SKM-1 treated with dmso at 0.1 percent for 144 hours (cell line): ENCODE results near the gene SC5D.

Source experiments
- DNase-seq: peaks from one replicate; lab custom pipeline; 2025; ENCODE audit not compliant: unreplicated experiment; lab: John Stamatoyannopoulos, UW

SC5D gene

GRCh38 chr11:121291896-121292494 lies 576 bp upstream of the SC5D start:
- peak; percentile 19 for DNase-seq

- DNase-seq = no peak
These were observed 670 bp downstream of the SC5D start for GRCh38 chr11:121293288-121293594.

DNA sequence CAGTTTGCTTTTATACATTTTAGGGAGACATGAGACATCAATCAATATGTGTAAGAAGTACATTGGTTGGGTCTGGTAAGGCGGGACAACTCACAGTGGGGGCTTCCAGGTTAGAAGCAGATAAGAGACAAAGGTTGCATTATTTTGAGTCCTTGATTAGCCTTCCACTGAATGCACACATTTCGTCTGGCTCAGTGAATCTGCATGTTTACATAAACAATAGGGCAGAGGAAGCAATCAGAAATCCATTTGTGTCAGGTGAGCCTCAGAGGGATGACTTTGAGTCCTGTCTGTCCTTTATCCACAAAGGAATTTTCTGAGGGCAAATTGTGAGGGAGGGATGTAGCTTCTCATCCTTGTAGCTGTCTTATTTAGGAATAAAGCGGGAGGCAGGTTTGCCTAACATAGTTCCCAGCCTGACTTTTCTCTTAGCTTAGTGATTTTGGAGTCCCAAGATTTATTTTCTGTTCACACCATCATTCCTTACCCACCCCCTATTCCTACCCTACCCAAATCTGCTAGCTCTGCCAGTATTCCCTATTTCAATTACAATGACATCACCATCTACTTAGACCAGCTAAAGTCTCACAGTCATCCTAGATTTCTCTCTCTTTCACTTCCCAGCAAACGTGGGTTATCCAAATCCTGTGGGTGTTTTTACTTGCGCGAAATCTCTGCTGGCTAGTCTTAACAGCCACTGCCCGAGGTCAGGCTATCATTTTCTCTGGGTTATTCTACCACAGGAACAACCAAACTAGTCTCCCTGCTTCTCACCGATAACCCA lies 2.9 kb downstream of the SC5D start:
- no peak for DNase-seq

DNA sequence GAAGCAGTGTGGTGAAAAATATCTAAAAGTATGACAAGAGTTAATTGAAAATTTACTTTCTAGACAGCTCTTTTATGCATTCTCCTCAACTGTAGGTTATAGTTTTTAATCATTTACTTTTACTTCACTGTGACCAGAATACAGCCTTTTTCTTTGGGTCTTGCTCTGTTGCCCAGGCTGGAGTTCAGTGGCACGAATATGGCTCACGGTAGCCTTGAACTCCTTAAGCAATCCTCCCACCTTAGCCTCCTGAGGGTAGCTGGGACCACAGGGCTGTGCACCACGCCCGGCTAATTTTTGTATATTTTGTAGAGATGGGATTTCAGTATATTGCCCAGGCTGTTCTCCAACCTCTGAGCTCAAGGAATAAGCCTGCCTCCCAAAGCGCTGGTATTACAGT lies 5.3 kb downstream of the SC5D start:
- no peak for DNase-seq

DNA sequence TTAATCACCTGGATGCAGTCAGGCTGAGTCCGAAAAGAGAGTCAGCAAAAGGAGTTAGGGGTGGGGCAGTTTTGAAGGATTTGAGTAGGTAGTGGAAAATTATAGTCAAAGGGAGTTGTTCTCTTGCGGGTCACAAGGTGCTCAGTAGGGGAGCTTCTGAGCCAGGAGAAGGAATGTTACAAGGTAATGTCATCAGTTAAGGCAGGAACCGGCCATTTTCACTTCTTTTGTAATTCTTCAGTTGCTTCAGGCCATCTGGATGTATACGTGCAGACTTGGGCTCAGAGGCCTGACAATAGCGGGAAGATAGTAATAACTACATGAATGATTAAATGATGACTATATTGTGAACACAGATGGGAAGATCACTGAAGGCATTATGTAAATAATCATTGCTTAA lies 6.2 kb downstream of the SC5D start:
- DNase-seq = no peak

- no peak for DNase-seq
These were observed 6.8 kb downstream of the SC5D start for GRCh38 chr11:121299417-121299816.

DNA sequence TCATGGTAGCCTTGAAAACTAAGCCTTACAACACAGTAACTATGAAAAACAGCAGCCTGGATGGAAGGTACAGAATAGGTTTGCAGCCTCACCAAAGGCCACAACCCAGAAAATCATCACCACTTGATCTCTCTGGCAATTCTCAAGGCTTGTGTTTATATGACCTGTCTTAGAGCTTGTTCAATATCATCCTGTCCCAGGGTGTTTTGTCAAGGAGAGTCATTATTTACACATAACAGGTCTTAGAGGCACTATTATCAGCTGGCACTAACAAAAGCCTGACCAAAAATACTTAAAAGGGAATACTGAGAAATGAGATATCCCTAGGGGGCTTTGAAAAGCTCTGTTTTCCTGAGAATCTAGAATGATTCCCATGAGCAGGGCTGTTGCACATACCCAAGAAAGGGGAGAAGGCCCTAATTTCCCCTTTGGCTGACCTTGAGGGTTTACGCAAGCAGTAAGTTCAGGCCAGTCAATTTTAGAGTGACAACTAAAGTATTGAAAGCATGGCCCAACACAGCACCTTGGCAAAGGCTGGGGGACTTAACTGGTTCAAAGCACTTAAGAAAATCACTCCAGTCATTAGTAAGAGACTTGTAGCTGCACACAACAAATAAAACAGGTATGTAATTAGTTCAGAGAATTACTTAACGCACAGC lies 7.9 kb downstream of the SC5D start:
- no peak for DNase-seq

- no peak for DNase-seq
These were observed 8.6 kb downstream of the SC5D start for GRCh38 chr11:121300972-121301699.

- DNase-seq = no peak
These were observed 12.2 kb downstream of the SC5D start for GRCh38 chr11:121304759-121305158.

DNA sequence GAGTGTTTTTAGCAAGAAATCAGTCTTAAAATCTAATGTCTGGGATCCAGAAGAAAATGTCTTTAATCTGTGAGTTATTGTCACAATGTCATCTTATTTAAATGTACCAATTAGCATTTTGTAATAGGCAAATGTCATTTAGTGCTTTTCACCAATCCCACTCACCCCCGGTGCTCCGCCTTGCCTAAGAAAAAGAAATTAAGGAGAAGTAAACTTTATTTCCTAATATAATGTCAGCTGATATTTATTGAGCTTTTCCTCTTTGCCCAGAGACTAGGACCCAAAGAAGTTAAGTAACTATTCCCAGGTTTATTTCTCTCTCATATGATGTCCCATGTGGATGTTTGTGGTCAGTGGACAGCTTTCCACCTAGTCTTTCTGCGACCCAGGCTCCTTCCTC lies 16.2 kb downstream of the SC5D start:
- DNase-seq = no peak

GRCh38 chr11:121309688-121310087 lies 17.1 kb downstream of the SC5D start:
- no peak for DNase-seq

DNA sequence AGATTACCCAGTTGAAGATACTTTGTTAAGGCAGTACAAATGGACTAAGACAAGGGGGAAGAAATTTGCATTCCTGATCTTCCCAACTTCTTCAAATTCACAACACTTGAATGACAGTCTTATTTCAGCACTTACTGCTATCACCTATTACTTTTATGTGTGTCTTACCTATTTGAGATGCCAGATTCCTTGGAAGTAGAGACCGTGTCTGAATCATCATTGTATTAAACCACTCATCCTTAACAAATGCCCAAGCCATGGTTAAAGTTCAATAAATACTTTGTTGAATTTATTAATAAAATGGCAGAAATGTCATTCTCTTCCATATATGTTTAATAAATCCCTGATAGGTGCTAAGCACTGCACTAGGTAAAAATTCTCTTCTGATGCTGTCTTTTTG lies 18.3 kb downstream of the SC5D start:
- DNase-seq = no peak

GRCh38 chr11:121311373-121311772 lies 18.8 kb downstream of the SC5D start:
- no peak for DNase-seq

- DNase-seq = no peak
These were observed 19.9 kb downstream of the SC5D start for GRCh38 chr11:121312483-121312882.

DNA sequence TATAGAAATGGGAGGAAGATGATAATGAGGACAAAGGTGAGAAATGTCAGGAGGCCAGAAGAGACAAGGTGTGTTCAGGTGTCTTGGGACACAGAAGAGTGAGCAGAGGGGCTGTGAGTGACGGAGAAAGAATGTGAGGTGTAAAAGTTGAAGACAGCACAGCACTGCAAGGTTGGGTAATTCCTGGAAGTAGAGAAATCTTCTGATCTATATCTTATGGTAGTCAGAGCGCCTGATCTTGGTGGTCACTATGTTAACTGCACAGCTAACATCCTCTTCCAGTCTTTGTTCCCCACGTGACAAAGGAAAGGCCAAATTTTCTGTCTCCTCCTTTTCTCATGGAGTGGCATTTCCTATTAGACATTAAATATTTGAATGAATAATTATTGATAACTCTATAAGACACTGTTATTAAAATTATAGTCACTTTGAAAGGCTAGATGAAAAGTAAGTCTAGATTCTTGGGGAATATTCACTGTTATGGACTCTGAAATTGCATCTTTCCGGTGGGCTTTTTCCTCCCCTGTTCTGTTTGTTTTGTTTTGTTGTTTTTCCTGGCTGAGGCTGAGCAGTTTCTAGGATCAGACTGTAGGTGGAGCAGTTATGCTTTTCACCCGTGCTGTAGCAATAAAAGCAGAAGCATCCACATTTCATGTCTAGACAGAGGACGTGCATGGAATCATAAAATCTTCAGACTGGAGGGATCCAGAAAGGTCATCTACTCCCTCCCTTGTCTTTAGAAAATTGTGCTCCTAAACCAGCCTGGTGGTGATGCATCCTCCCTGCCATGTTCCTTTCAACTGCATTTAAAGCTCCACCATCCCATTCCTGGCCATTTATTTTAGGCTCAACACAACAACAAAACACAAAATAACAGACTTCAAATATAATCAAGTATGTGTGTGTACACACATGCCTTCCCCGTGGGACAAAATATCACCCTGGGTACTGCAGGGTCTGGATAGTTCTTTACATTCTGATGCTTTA lies 26.6 kb downstream of the SC5D start:
- DNase-seq = peak; percentile 15

DNA sequence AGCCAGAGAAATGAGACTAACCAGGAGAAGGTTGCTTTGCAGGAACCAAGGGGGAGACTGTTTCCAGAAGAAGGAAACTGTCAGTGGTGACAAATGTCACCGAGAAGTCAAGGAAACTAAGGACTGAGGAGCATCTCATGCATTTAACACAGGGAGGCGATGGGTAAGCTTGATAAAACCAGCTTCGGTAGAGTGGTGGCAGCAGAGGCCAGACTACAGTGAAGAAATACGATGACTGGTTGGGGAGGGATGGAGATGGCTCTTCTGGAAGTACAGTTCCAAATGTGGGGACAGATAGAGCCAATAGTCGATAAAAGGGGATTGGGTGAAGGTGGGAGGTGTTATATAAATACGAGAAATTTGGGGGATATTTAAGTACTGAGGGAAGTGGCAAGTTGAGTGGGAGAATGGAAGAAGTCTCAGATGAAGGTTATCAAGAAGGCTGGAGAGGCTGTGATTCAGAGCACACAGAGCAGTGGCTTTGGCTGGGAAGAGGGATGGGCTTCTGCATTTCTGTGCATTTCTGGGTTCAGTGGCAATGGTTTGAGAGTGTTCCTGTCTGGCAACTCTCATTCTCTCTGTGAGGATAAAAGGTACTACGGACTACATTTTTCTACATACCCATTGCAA lies 29.2 kb downstream of the SC5D start:
- no peak for DNase-seq

DNA sequence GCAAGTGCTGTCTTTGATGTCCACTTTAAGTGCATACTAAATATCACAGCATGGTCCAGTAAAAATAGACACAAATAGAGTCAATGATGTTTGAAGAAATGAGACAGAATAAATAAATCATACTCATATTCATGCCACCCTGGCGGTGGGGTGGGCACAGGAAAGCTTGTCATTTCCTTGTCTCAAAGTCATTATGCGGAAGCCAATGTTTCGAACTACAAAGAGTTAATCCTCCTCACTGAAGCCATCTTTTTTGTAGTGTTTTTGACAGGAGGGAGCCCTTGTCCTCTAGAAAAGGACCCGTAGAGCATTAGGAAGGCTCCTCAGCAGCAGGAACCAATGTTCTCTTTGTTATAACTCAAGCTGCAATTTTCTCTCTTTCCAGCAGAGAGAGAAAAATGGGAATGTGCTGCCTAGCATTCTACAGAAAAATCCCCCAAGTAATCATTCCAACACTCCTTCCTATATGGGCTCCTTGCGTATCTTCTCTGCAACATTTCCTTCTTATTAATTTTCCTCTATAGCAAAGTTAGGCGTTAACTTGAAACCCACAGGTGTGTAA lies 30.6 kb downstream of the SC5D start:
- no peak for DNase-seq

GRCh38 chr11:121326230-121326629 lies 33.7 kb downstream of the SC5D start:
- no peak for DNase-seq

- DNase-seq = no peak
These were observed 35.0 kb downstream of the SC5D start for GRCh38 chr11:121327553-121327952.
